Testis (tissue), 3 donors: ENCODE data around the gene CCDC59. TPM values are rescaled to one million over a fixed set of nuclear protein-coding genes. Genes with fewer than 3 reads are reported as not detected.

Experiments used
- DNase-seq: peaks from one replicate; pipeline ENCODE4 v3.0.0-alpha.2; 2019
- H3K27ac ChIP-seq, 2 donors: fragments of 200-600 bp; sonication (generic); one replicate each; pipeline ENCODE4 v1.5.1; 2019
- H3K27me3 ChIP-seq: fragments of 200-600 bp; sonication (generic); one replicate; pipeline ENCODE4 v1.5.1; 2019
- H3K36me3 ChIP-seq: fragments of 200-600 bp; sonication (generic); one replicate; pipeline ENCODE4 v1.5.1; 2017; ENCODE audit warnings: low read depth; ENCODE audit errors: missing control alignments
- H3K4me1 ChIP-seq: fragments of 200-600 bp; sonication (generic); one replicate; pipeline ENCODE4 v1.5.1; 2019
- H3K4me3 ChIP-seq, 2 donors: fragments of 200-600 bp; sonication (generic); one replicate each; pipeline ENCODE4 v1.5.1; 2017 to 2019
- H3K9me3 ChIP-seq: fragments of 200-600 bp; sonication (generic); one replicate; pipeline ENCODE4 v1.5.1; 2017
- CTCF ChIP-seq, 3 experiments: fragments of 450-650 bp in 2 of 3; fragments of 200-600 bp in 1 of 3; sonication (generic) in 1 of 3; IDR thresholded peaks; one replicate each; pipeline ENCODE4 v1.5.1; 2016 to 2019; ENCODE audit warnings: antibody characterized with exemption in 3 of 3, mild to moderate bottlenecking in 2 of 3, moderate library complexity in 1 of 3
- POLR2A ChIP-seq: fragments of 450-650 bp; IDR thresholded peaks from one replicate; pipeline ENCODE4 v1.6.1; 2017; ENCODE audit warnings: antibody characterized with exemption, mild to moderate bottlenecking, moderate library complexity
- WGBS, 2 donors: methylation state at CpG; one replicate each; pipeline ENCODE4 v1.1.5; 2018; 5-methylcytosine and 5-hydroxymethylcytosine counted together
- intact Hi-C: fragments of 100-400 bp; cut with DNase I; formaldehyde crosslinking; loops from one replicate; pipeline ENCODE4 v1.15.1; 2023; ENCODE audit warnings: low total_unique reads
- polyA plus RNA-seq: library from polyadenylated mRNA; stranded (reverse); fragments of 350-450 nt; fragmentation: Illumina TruSeq; extraction: RNeasy Lipid Tissue Mini Kit (QIAGEN cat#74804); gene quantifications from one replicate; pipeline ENCODE4 v1.2.3, GENCODE V29; 2014; ENCODE audit warnings: low read depth, low replicate concordance; ENCODE audit not compliant: insufficient read depth
- total RNA-seq, 2 donors: library from RNA; depleted of rRNA; stranded (reverse); fragments of >200 nt; gene quantifications; one replicate each; pipeline ENCODE4 v1.2.3, GENCODE V29; 2016

Gene CCDC59
- total and polyA plus RNA-seq, 3 donors from 2014 or later: 24.5 to 73.5 (median 63.5) TPM

GRCh38 chr12:82398879-82399278 is 40.7 kb upstream of the CCDC59 start:
- intact Hi-C loops: no loop called here
- no peaks in the 10 kb centered on the region for H3K27me3 ChIP-seq
- no peak for TF ChIP-seq CTCF (IDR thresholded peaks at IDR 0.05)
- no peak for TF ChIP-seq POLR2A
- no peaks in the 10 kb centered on the region for H3K9me3 ChIP-seq
- H3K4me1 ChIP-seq: no peaks in the 10 kb centered on the region
- H3K36me3 ChIP-seq: no peaks in the 10 kb centered on the region
- H3K27ac ChIP-seq: no peak overlapping the region
- DNase-seq: no peak
- no peak overlapping the region for H3K4me3 ChIP-seq

GRCh38 chr12:82383930-82384552 is 25.9 kb upstream of the CCDC59 start:
- no peak overlapping the region for H3K27ac ChIP-seq
- 64 to 66% methylated on average over 2 of the region's 2 CpGs for WGBS, 2 donors
- intact Hi-C loops: no loop called here
- H3K9me3 ChIP-seq: no peaks in the 10 kb centered on the region
- H3K27me3 ChIP-seq: no peaks in the 10 kb centered on the region
- no peak for DNase-seq
- no peaks in the 10 kb centered on the region for H3K4me1 ChIP-seq
- TF ChIP-seq CTCF (IDR thresholded peaks at IDR 0.05) (no peak), POLR2A (no peak)
- no peak overlapping the region for H3K4me3 ChIP-seq
- H3K36me3 ChIP-seq: no peaks in the 10 kb centered on the region

- DNase-seq: no peak
- Histone ChIP-seq H3K4me1 (no peaks in the 10 kb centered on the region), H3K36me3 (no peaks in the 10 kb centered on the region), H3K4me3 (no peak overlapping the region), H3K27me3 (no peaks in the 10 kb centered on the region), H3K9me3 (no peaks in the 10 kb centered on the region), H3K27ac (no peak overlapping the region)
- intact Hi-C loops: no loop called here
- no peak for TF ChIP-seq POLR2A
- no peak for TF ChIP-seq CTCF (IDR thresholded peaks at IDR 0.05)
These were observed 20.8 kb upstream of the CCDC59 start for GRCh38 chr12:82378997-82379396.

GRCh38 chr12:82375201-82375600 is 17.0 kb upstream of the CCDC59 start:
- DNase-seq: no peak
- H3K36me3 ChIP-seq: no peaks in the 10 kb centered on the region
- no peaks in the 10 kb centered on the region for H3K27me3 ChIP-seq
- no peak overlapping the region for H3K4me3 ChIP-seq
- H3K27ac ChIP-seq: no peak overlapping the region
- H3K9me3 ChIP-seq: no peaks in the 10 kb centered on the region
- WGBS, 2 donors: 95 to 98% methylated on average over 2 of the region's 2 CpGs
- no peaks in the 10 kb centered on the region for H3K4me1 ChIP-seq
- TF ChIP-seq CTCF (IDR thresholded peaks at IDR 0.05) (no peak), POLR2A (no peak)
- intact Hi-C loops: no loop called here

- Histone ChIP-seq H3K4me3 (no peak overlapping the region), H3K27me3 (no peaks in the 10 kb centered on the region), H3K4me1 (no peaks in the 10 kb centered on the region), H3K9me3 (no peaks in the 10 kb centered on the region), H3K27ac (no peak overlapping the region), H3K36me3 (no peaks in the 10 kb centered on the region)
- 67 to 83% methylated on average over 1 of the region's 1 CpG for WGBS, 2 donors
- TF ChIP-seq CTCF (IDR thresholded peaks at IDR 0.05) (no peak), POLR2A (no peak)
- DNase-seq: no peak
- intact Hi-C loops: no loop called here
These were observed 8.0 kb upstream of the CCDC59 start for GRCh38 chr12:82366197-82366596.
